SK-N-SH treated with all-trans-retinoic acid at 6 μM for 48 hours (cell line): ENCODE measurements around the gene KRTAP16-1.

Source experiments
- ATAC-seq: fragments of 200-7000 bp; cut with Tn5 transposase; 3 replicates; pipeline ENCODE4 v1.9.1; 2020; ENCODE audit warnings: mild to moderate bottlenecking, moderate library complexity
- ARNTL ChIP-seq: fragments of 450-650 bp; formaldehyde crosslinking; IDR thresholded peaks from 2 replicates; pipeline ENCODE4 v1.5.0; 2020; ENCODE audit warnings: low read depth, mild to moderate bottlenecking, moderate library complexity, borderline replicate concordance
- BACH2 ChIP-seq: fragments of 250-450 bp; sonication (Bioruptor Pico); IDR thresholded peaks from 2 replicates; pipeline ENCODE4 v1.9.0; 2021; ENCODE audit warnings: mild to moderate bottlenecking, borderline replicate concordance
- CSDC2 ChIP-seq: fragments of 250-450 bp; sonication (Bioruptor Pico); IDR thresholded peaks from 2 replicates; pipeline ENCODE4 v1.5.0; 2020; ENCODE audit warnings: mild to moderate bottlenecking, moderate library complexity
- ESRRG ChIP-seq: fragments of 250-450 bp; sonication (Bioruptor Pico); IDR thresholded peaks from 2 replicates; pipeline ENCODE4 v1.6.1; 2021; ENCODE audit warnings: mild to moderate bottlenecking
- GLIS3 ChIP-seq: fragments of 250-450 bp; sonication (Bioruptor Pico); IDR thresholded peaks from 2 replicates; pipeline ENCODE4 v1.5.0; 2020; ENCODE audit warnings: mild to moderate bottlenecking, moderate library complexity
- ISL1 ChIP-seq: fragments of 250-450 bp; sonication (Bioruptor Pico); IDR thresholded peaks from 2 replicates; pipeline ENCODE4 v2.1.2; 2022; ENCODE audit warnings: mild to moderate bottlenecking, moderate library complexity
- OSR1 ChIP-seq: fragments of 250-450 bp; sonication (Bioruptor Pico); IDR thresholded peaks from 2 replicates; pipeline ENCODE4 v1.8.0; 2022; ENCODE audit warnings: moderate library complexity, mild to moderate bottlenecking, inconsistent platforms
- PPARA ChIP-seq: fragments of 250-450 bp; sonication (Bioruptor Pico); IDR thresholded peaks from 2 replicates; pipeline ENCODE4 v1.5.0; 2020; ENCODE audit warnings: mild to moderate bottlenecking, borderline replicate concordance
- RARB ChIP-seq: fragments of 250-450 bp; sonication (Bioruptor Pico); IDR thresholded peaks from 2 replicates; pipeline ENCODE4 v1.8.0; 2021; ENCODE audit warnings: mild to moderate bottlenecking, moderate library complexity
- SNAI2 ChIP-seq: fragments of 250-450 bp; sonication (Bioruptor Pico); IDR thresholded peaks from 2 replicates; pipeline ENCODE4 v1.5.0; 2020; ENCODE audit warnings: mild to moderate bottlenecking, moderate library complexity
- TCF4 ChIP-seq: fragments of 250-450 bp; sonication (Bioruptor Pico); IDR thresholded peaks from 2 replicates; pipeline ENCODE4 v1.8.0; 2021; ENCODE audit warnings: mild to moderate bottlenecking, moderate library complexity, borderline replicate concordance
- TOX ChIP-seq: fragments of 250-450 bp; sonication (Bioruptor Pico); IDR thresholded peaks from 2 replicates; pipeline ENCODE4 v1.8.0; 2021; ENCODE audit warnings: mild to moderate bottlenecking, moderate library complexity, borderline replicate concordance
- ZC3H10 ChIP-seq: fragments of 250-450 bp; sonication (Bioruptor Pico); IDR thresholded peaks from 2 replicates; pipeline ENCODE4 v1.5.1; 2021; ENCODE audit warnings: mild to moderate bottlenecking, moderate library complexity
- ZFP3 ChIP-seq: fragments of 250-450 bp; sonication (Bioruptor Pico); IDR thresholded peaks from 2 replicates; pipeline ENCODE4 v1.5.0; 2020; ENCODE audit warnings: mild to moderate bottlenecking, moderate library complexity
- ZFP30 ChIP-seq: fragments of 450-650 bp; formaldehyde crosslinking; IDR thresholded peaks from 2 replicates; pipeline ENCODE4 v1.5.0; 2022; ENCODE audit warnings: mild to moderate bottlenecking, moderate library complexity
- ZNF565 ChIP-seq: fragments of 450-650 bp; formaldehyde crosslinking; conservative IDR thresholded peaks from 2 replicates; pipeline ENCODE4 v1.5.0; 2020; ENCODE audit warnings: low read depth, mild to moderate bottlenecking, moderate library complexity
- ZNF70 ChIP-seq: fragments of 450-650 bp; formaldehyde crosslinking; IDR thresholded peaks from 2 replicates; pipeline ENCODE4 v1.5.0; 2020; ENCODE audit warnings: mild to moderate bottlenecking, moderate library complexity
- ZNF8 ChIP-seq: fragments of 450-650 bp; formaldehyde crosslinking; IDR thresholded peaks from 2 replicates; pipeline ENCODE4 v1.5.0; 2020; ENCODE audit warnings: mild to moderate bottlenecking, moderate library complexity
- TF ChIP-seq, protein P1 (sequence below): fragments of 250-450 bp; sonication (Bioruptor Pico); IDR thresholded peaks from 2 replicates; pipeline ENCODE4 v1.8.0; 2020; ENCODE audit warnings: mild to moderate bottlenecking, moderate library complexity, borderline replicate concordance
- TF ChIP-seq, protein P2 (sequence below): fragments of 250-450 bp; sonication (Bioruptor Pico); IDR thresholded peaks from 2 replicates; pipeline ENCODE4 v1.5.1; 2021; ENCODE audit warnings: mild to moderate bottlenecking, moderate library complexity
- TF ChIP-seq, protein P3 (sequence below): fragments of 250-450 bp; sonication (Bioruptor Pico); IDR thresholded peaks from 2 replicates; pipeline ENCODE4 v1.5.1; 2020; ENCODE audit warnings: low read depth, mild to moderate bottlenecking, moderate library complexity
- TF ChIP-seq, protein P4 (sequence below): fragments of 250-450 bp; sonication (Bioruptor Pico); IDR thresholded peaks from 2 replicates; pipeline ENCODE4 v1.5.0; 2020; ENCODE audit warnings: mild to moderate bottlenecking, moderate library complexity
- TF ChIP-seq, protein P5 (sequence below): fragments of 250-450 bp; sonication (Bioruptor Pico); IDR thresholded peaks from 2 replicates; pipeline ENCODE4 v1.8.0; 2021; ENCODE audit warnings: low read depth, mild to moderate bottlenecking, moderate library complexity, borderline replicate concordance

KRTAP16-1 gene

DNA sequence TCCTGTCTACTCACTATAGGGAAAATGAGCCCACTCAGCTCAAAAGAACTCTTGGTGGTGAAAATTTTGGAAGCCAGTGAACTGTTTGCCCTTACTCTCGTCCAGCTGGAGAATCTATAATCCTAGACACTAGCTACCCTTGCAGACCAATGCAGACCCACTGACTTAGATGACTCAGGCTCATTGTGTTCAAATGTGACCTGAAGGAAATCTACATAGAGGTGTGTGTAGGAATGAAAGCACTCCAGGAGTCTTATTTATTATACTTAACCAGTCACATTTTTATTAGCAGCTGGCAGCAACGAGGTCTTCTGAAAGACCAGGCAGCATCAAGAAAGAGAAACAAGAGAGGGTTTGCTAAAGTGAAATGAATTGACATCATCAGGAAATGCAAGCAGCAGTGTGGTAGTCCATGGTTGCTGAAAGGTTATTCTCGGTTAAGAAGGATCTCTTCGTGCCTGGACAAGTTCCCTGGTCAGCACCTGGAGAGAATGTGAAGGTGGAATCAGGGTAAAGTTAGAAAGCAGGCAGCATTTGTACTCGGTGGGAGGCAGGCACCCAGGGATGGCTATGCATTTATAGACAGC lies 7.8 kb downstream of the KRTAP16-1 start:
- no peak for ATAC-seq
- TF ChIP-seq ZNF565 (CRISPR knock-in tag): no peak
- TF ChIP-seq ZNF70 (CRISPR knock-in tag): no peak
- TF ChIP-seq RARB: no peak
- TF ChIP-seq, protein P1, sequence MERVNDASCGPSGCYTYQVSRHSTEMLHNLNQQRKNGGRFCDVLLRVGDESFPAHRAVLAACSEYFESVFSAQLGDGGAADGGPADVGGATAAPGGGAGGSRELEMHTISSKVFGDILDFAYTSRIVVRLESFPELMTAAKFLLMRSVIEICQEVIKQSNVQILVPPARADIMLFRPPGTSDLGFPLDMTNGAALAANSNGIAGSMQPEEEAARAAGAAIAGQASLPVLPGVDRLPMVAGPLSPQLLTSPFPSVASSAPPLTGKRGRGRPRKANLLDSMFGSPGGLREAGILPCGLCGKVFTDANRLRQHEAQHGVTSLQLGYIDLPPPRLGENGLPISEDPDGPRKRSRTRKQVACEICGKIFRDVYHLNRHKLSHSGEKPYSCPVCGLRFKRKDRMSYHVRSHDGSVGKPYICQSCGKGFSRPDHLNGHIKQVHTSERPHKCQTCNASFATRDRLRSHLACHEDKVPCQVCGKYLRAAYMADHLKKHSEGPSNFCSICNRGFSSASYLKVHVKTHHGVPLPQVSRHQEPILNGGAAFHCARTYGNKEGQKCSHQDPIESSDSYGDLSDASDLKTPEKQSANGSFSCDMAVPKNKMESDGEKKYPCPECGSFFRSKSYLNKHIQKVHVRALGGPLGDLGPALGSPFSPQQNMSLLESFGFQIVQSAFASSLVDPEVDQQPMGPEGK: no peak

DNA sequence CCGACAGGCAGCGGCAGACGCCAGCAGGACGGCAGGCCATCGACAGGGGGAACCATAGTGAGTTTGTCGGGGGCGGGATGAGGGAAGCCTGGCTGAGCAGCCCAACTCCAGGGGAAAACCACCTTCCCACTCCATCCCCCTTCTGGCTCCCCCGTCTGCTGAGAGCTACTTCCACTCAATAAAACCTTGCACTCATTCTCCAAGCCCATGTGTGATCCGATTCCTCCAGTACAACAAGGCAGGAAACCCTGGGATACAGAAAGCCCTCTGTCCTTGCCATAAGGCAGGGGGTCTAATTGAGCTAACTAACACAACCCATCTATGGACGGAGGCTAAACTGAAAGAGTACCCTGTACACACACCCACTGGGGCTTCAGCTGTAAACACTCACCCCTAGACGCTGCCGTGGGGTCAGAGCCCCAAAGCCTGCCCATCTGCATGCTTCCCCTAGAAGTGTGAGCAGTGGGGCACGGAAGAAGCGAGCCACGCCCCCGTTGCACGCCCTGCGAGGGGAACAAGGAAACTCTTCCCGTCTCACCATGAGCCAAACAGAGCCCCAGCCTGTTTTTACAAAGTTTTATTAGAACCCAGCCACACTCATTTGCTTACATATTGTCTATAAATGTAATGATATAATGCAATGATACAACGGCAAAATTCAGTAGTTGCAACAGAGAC lies 10.5 kb downstream of the KRTAP16-1 start:
- ATAC-seq: no peak
- TF ChIP-seq ISL1 (no peak), TCF4 (CRISPR knock-in tag) (no peak), OSR1 (CRISPR knock-in tag) (no peak), RARB (no peak), BACH2 (no peak), TOX (CRISPR knock-in tag) (no peak), ZNF70 (CRISPR knock-in tag) (no peak), ESRRG (CRISPR knock-in tag) (no peak), ZC3H10 (CRISPR knock-in tag) (no peak)
- TF ChIP-seq, protein P2, sequence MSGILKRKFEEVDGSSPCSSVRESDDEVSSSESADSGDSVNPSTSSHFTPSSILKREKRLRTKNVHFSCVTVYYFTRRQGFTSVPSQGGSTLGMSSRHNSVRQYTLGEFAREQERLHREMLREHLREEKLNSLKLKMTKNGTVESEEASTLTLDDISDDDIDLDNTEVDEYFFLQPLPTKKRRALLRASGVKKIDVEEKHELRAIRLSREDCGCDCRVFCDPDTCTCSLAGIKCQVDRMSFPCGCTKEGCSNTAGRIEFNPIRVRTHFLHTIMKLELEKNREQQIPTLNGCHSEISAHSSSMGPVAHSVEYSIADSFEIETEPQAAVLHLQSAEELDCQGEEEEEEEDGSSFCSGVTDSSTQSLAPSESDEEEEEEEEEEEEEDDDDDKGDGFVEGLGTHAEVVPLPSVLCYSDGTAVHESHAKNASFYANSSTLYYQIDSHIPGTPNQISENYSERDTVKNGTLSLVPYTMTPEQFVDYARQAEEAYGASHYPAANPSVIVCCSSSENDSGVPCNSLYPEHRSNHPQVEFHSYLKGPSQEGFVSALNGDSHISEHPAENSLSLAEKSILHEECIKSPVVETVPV (CRISPR knock-in tag): no peak
- TF ChIP-seq, protein P3, sequence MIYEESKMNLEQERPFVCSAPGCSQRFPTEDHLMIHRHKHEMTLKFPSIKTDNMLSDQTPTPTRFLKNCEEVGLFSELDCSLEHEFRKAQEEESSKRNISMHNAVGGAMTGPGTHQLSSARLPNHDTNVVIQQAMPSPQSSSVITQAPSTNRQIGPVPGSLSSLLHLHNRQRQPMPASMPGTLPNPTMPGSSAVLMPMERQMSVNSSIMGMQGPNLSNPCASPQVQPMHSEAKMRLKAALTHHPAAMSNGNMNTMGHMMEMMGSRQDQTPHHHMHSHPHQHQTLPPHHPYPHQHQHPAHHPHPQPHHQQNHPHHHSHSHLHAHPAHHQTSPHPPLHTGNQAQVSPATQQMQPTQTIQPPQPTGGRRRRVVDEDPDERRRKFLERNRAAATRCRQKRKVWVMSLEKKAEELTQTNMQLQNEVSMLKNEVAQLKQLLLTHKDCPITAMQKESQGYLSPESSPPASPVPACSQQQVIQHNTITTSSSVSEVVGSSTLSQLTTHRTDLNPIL: no peak

- ATAC-seq: no peak
- TF ChIP-seq GLIS3 (CRISPR knock-in tag) (no peak), TCF4 (CRISPR knock-in tag) (no peak), ZFP30 (no peak), PPARA (CRISPR knock-in tag) (no peak), TOX (CRISPR knock-in tag) (no peak), OSR1 (CRISPR knock-in tag) (no peak), ZFP3 (CRISPR knock-in tag) (no peak), ZNF565 (CRISPR knock-in tag) (no peak), RARB (no peak), ISL1 (no peak), ZNF8 (CRISPR knock-in tag) (no peak), ESRRG (CRISPR knock-in tag) (no peak), CSDC2 (CRISPR knock-in tag) (no peak), BACH2 (no peak), ARNTL (CRISPR knock-in tag) (no peak), SNAI2 (CRISPR knock-in tag) (no peak)
- TF ChIP-seq, protein P1: no peak
- TF ChIP-seq, protein P4, sequence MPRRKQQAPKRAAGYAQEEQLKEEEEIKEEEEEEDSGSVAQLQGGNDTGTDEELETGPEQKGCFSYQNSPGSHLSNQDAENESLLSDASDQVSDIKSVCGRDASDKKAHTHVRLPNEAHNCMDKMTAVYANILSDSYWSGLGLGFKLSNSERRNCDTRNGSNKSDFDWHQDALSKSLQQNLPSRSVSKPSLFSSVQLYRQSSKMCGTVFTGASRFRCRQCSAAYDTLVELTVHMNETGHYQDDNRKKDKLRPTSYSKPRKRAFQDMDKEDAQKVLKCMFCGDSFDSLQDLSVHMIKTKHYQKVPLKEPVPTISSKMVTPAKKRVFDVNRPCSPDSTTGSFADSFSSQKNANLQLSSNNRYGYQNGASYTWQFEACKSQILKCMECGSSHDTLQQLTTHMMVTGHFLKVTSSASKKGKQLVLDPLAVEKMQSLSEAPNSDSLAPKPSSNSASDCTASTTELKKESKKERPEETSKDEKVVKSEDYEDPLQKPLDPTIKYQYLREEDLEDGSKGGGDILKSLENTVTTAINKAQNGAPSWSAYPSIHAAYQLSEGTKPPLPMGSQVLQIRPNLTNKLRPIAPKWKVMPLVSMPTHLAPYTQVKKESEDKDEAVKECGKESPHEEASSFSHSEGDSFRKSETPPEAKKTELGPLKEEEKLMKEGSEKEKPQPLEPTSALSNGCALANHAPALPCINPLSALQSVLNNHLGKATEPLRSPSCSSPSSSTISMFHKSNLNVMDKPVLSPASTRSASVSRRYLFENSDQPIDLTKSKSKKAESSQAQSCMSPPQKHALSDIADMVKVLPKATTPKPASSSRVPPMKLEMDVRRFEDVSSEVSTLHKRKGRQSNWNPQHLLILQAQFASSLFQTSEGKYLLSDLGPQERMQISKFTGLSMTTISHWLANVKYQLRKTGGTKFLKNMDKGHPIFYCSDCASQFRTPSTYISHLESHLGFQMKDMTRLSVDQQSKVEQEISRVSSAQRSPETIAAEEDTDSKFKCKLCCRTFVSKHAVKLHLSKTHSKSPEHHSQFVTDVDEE: no peak
- TF ChIP-seq, protein P3: no peak
- TF ChIP-seq, protein P5, sequence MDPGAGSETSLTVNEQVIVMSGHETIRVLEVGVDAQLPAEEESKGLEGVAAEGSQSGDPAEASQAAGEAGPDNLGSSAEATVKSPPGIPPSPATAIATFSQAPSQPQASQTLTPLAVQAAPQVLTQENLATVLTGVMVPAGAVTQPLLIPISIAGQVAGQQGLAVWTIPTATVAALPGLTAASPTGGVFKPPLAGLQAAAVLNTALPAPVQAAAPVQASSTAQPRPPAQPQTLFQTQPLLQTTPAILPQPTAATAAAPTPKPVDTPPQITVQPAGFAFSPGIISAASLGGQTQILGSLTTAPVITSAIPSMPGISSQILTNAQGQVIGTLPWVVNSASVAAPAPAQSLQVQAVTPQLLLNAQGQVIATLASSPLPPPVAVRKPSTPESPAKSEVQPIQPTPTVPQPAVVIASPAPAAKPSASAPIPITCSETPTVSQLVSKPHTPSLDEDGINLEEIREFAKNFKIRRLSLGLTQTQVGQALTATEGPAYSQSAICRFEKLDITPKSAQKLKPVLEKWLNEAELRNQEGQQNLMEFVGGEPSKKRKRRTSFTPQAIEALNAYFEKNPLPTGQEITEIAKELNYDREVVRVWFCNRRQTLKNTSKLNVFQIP (CRISPR knock-in tag): no peak
These were observed 12.3 kb downstream of the KRTAP16-1 start for GRCh38 chr17:41296846-41297245.
